Fibroblast of lung (primary cell): ENCODE results near the gene S100A8.

ENCODE experiments used
- EZH2 ChIP-seq: IDR thresholded peaks from 2 replicates; pipeline ENCODE4 v1.5.1; 2012; ENCODE audit warnings: low read length, control low read depth, mild to moderate bottlenecking; ENCODE audit errors: missing control alignments
- TF ChIP-seq, protein P1 (sequence below), 2 donors: IDR thresholded peaks in 1 of 2; conservative IDR thresholded peaks in 1 of 2; 1 replicate in 1 of 2; 2 replicates in 1 of 2; pipeline ENCODE4 v1.5.1; 2011 to 2012; ENCODE audit warnings: low read length in 2 of 2, control low read depth in 1 of 2, inconsistent platforms in 1 of 2, low read depth in 1 of 2, mild to moderate bottlenecking in 1 of 2

- TF ChIP-seq, protein P1, sequence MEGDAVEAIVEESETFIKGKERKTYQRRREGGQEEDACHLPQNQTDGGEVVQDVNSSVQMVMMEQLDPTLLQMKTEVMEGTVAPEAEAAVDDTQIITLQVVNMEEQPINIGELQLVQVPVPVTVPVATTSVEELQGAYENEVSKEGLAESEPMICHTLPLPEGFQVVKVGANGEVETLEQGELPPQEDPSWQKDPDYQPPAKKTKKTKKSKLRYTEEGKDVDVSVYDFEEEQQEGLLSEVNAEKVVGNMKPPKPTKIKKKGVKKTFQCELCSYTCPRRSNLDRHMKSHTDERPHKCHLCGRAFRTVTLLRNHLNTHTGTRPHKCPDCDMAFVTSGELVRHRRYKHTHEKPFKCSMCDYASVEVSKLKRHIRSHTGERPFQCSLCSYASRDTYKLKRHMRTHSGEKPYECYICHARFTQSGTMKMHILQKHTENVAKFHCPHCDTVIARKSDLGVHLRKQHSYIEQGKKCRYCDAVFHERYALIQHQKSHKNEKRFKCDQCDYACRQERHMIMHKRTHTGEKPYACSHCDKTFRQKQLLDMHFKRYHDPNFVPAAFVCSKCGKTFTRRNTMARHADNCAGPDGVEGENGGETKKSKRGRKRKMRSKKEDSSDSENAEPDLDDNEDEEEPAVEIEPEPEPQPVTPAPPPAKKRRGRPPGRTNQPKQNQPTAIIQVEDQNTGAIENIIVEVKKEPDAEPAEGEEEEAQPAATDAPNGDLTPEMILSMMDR (conservative IDR thresholded peaks at IDR 0.05 in 1 of 2, IDR thresholded peaks at IDR 0.05 in 1 of 2; ENCODE audit: low read depth in 1 of 2, low read length in 2 of 2) = no peak
- TF ChIP-seq EZH2 = no peak
These were observed 16.8 kb downstream of the S100A8 start for GRCh38 chr1:153374071-153374470.
